T-helper 2 cell treated with Interferon-gamma antibody and Interleukin-4, amounts not matched to agents 5 μg/mL and 100 μg/mL, for 36 hours (primary cell): ENCODE data around the gene DSC1.

Experiments
- DNase-seq: peaks from one replicate; pipeline ENCODE4 v3.0.0; 2021; ENCODE audit warnings: low spot score
- H3K27ac Mint-ChIP-seq: one replicate; pipeline ENCODE4 v1.8.0; 2021; ENCODE audit warnings: mild to moderate bottlenecking, mixed read lengths
- H3K27me3 Mint-ChIP-seq: one replicate; pipeline ENCODE4 v1.8.0; 2021; ENCODE audit warnings: low read depth, mixed read lengths
- H3K36me3 Mint-ChIP-seq: one replicate; pipeline ENCODE4 v1.8.0; 2021; ENCODE audit warnings: low read depth, mixed read lengths
- H3K4me1 Mint-ChIP-seq: one replicate; pipeline ENCODE4 v1.8.0; 2021; ENCODE audit warnings: low read depth, mixed read lengths
- H3K4me3 Mint-ChIP-seq: one replicate; pipeline ENCODE4 v1.8.0; 2022; ENCODE audit warnings: mild to moderate bottlenecking, moderate library complexity, mixed read lengths
- H3K9me3 Mint-ChIP-seq: one replicate; pipeline ENCODE4 v1.8.0; 2021; ENCODE audit warnings: mixed read lengths

Gene DSC1

GRCh38 chr18:31162825-31163435, at the start of gene DSC1:
TSS of gene DSC1 (minus strand) at chr18:31162856. CDS start at chr18:31162594, 262 bp downstream.
- Mint-ChIP-seq H3K4me3 (no peak within 1 kb of the TSS), H3K27me3 (no peaks in the 10 kb centered on the region), H3K36me3 (no peaks in the 10 kb centered on the region), H3K9me3 (peaks cover 7% of the 10 kb centered on the region), H3K27ac (no peak within 1 kb of the TSS), H3K4me1 (no peaks in the 10 kb centered on the region)
- no peak for DNase-seq

- H3K36me3 Mint-ChIP-seq: no peaks in the 10 kb centered on the region
- H3K4me3 Mint-ChIP-seq: no peak overlapping the region
- no peak overlapping the region for H3K27ac Mint-ChIP-seq
- no peaks in the 10 kb centered on the region for H3K27me3 Mint-ChIP-seq
- DNase-seq: no peak
- no peaks in the 10 kb centered on the region for H3K4me1 Mint-ChIP-seq
- peaks cover 20% of the 10 kb centered on the region for H3K9me3 Mint-ChIP-seq
Measured at GRCh38 chr18:31211047-31211446, 48.4 kb upstream of the DSC1 start.

GRCh38 chr18:31209041-31209440, 46.4 kb upstream of the DSC1 start:
- H3K36me3 Mint-ChIP-seq: no peaks in the 10 kb centered on the region
- peaks cover 14% of the 10 kb centered on the region for H3K9me3 Mint-ChIP-seq
- no peak overlapping the region for H3K4me3 Mint-ChIP-seq
- no peaks in the 10 kb centered on the region for H3K27me3 Mint-ChIP-seq
- DNase-seq: no peak
- H3K4me1 Mint-ChIP-seq: no peaks in the 10 kb centered on the region
- H3K27ac Mint-ChIP-seq: no peak overlapping the region

- no peaks in the 10 kb centered on the region for H3K36me3 Mint-ChIP-seq
- no peak for DNase-seq
- no peaks in the 10 kb centered on the region for H3K27me3 Mint-ChIP-seq
- peaks cover 6% of the 10 kb centered on the region for H3K9me3 Mint-ChIP-seq
- H3K4me3 Mint-ChIP-seq: no peak overlapping the region
- no peak overlapping the region for H3K27ac Mint-ChIP-seq
- no peaks in the 10 kb centered on the region for H3K4me1 Mint-ChIP-seq
Measured at GRCh38 chr18:31207391-31207790, 44.7 kb upstream of the DSC1 start.

- no peaks in the 10 kb centered on the region for H3K36me3 Mint-ChIP-seq
- H3K27ac Mint-ChIP-seq: no peak overlapping the region
- no peaks in the 10 kb centered on the region for H3K27me3 Mint-ChIP-seq
- no peak for DNase-seq
- H3K9me3 Mint-ChIP-seq: peaks cover 6% of the 10 kb centered on the region
- no peaks in the 10 kb centered on the region for H3K4me1 Mint-ChIP-seq
- H3K4me3 Mint-ChIP-seq: no peak overlapping the region
Measured at GRCh38 chr18:31206787-31207381, 44.2 kb upstream of the DSC1 start.

GRCh38 chr18:31206071-31206470, 43.4 kb upstream of the DSC1 start:
- H3K4me1 Mint-ChIP-seq: no peaks in the 10 kb centered on the region
- no peaks in the 10 kb centered on the region for H3K36me3 Mint-ChIP-seq
- peaks cover 10% of the 10 kb centered on the region for H3K9me3 Mint-ChIP-seq
- no peak for DNase-seq
- no peak overlapping the region for H3K27ac Mint-ChIP-seq
- no peaks in the 10 kb centered on the region for H3K27me3 Mint-ChIP-seq
- H3K4me3 Mint-ChIP-seq: no peak overlapping the region

- H3K9me3 Mint-ChIP-seq: peaks cover 10% of the 10 kb centered on the region
- no peaks in the 10 kb centered on the region for H3K36me3 Mint-ChIP-seq
- H3K4me3 Mint-ChIP-seq: no peak overlapping the region
- no peaks in the 10 kb centered on the region for H3K4me1 Mint-ChIP-seq
- H3K27ac Mint-ChIP-seq: no peak overlapping the region
- no peak for DNase-seq
- no peaks in the 10 kb centered on the region for H3K27me3 Mint-ChIP-seq
Measured at GRCh38 chr18:31205273-31205672, 42.6 kb upstream of the DSC1 start.

GRCh38 chr18:31204833-31205232, 42.2 kb upstream of the DSC1 start:
- Mint-ChIP-seq H3K9me3 (peaks cover 8% of the 10 kb centered on the region), H3K36me3 (no peaks in the 10 kb centered on the region), H3K27ac (no peak overlapping the region), H3K4me1 (no peaks in the 10 kb centered on the region), H3K4me3 (no peak overlapping the region), H3K27me3 (no peaks in the 10 kb centered on the region)
- DNase-seq: no peak

- Mint-ChIP-seq H3K36me3 (no peaks in the 10 kb centered on the region), H3K9me3 (peaks cover 8% of the 10 kb centered on the region), H3K4me1 (no peaks in the 10 kb centered on the region), H3K27ac (no peak overlapping the region), H3K4me3 (no peak overlapping the region), H3K27me3 (no peaks in the 10 kb centered on the region)
- DNase-seq: no peak
Measured at GRCh38 chr18:31204166-31204565, 41.5 kb upstream of the DSC1 start.

GRCh38 chr18:31203794-31204148, 41.1 kb upstream of the DSC1 start:
- Mint-ChIP-seq H3K36me3 (no peaks in the 10 kb centered on the region), H3K27me3 (no peaks in the 10 kb centered on the region), H3K4me3 (no peak overlapping the region), H3K4me1 (no peaks in the 10 kb centered on the region), H3K9me3 (peaks cover 8% of the 10 kb centered on the region), H3K27ac (no peak overlapping the region)
- DNase-seq: no peak

GRCh38 chr18:31203096-31203793, 40.6 kb upstream of the DSC1 start:
- peaks cover 8% of the 10 kb centered on the region for H3K9me3 Mint-ChIP-seq
- no peak overlapping the region for H3K4me3 Mint-ChIP-seq
- H3K27me3 Mint-ChIP-seq: no peaks in the 10 kb centered on the region
- DNase-seq: no peak
- no peaks in the 10 kb centered on the region for H3K4me1 Mint-ChIP-seq
- no peak overlapping the region for H3K27ac Mint-ChIP-seq
- no peaks in the 10 kb centered on the region for H3K36me3 Mint-ChIP-seq

- Mint-ChIP-seq H3K36me3 (no peaks in the 10 kb centered on the region), H3K4me3 (no peak overlapping the region), H3K27ac (no peak overlapping the region), H3K9me3 (peaks cover 12% of the 10 kb centered on the region), H3K27me3 (no peaks in the 10 kb centered on the region), H3K4me1 (no peaks in the 10 kb centered on the region)
- DNase-seq: no peak
Measured at GRCh38 chr18:31199190-31199769, 36.6 kb upstream of the DSC1 start.

- H3K27ac Mint-ChIP-seq: no peak overlapping the region
- no peak overlapping the region for H3K4me3 Mint-ChIP-seq
- no peaks in the 10 kb centered on the region for H3K36me3 Mint-ChIP-seq
- H3K27me3 Mint-ChIP-seq: no peaks in the 10 kb centered on the region
- DNase-seq: no peak
- H3K4me1 Mint-ChIP-seq: no peaks in the 10 kb centered on the region
- H3K9me3 Mint-ChIP-seq: peaks cover 12% of the 10 kb centered on the region
Measured at GRCh38 chr18:31197676-31198075, 35.0 kb upstream of the DSC1 start.

- Mint-ChIP-seq H3K4me3 (no peak overlapping the region), H3K27me3 (no peaks in the 10 kb centered on the region), H3K9me3 (peaks cover 4% of the 10 kb centered on the region), H3K27ac (no peak overlapping the region), H3K36me3 (no peaks in the 10 kb centered on the region), H3K4me1 (no peaks in the 10 kb centered on the region)
- DNase-seq: no peak
Measured at GRCh38 chr18:31195063-31195462, 32.4 kb upstream of the DSC1 start.
